ENCODE measurements around the gene CLMN. TPM values are rescaled to one million over a fixed set of nuclear protein-coding genes. Genes with fewer than 3 reads are reported as not detected.

The CLMN gene
- total and polyA plus RNA-seq, 2 of the 4 experiments (the other 2 are of a cell fraction): 0.10 to 0.18 TPM

GRCh38 chr14:95231966-95232633 is 87.6 kb downstream of the CLMN start:
- Histone ChIP-seq H3K9ac (ENCODE audit: low read depth, low read length) (no peak overlapping the region), H3K4me3 (ENCODE audit: insufficient read depth, low read depth, low read length) (no peak overlapping the region), H2BK120ac (ENCODE audit: low read depth, low read length) (no peak overlapping the region), H3K4ac (ENCODE audit: low read depth, low read length) (no peak overlapping the region), H2BK20ac (ENCODE audit: low read depth, low read length) (no peak overlapping the region), H2AFZ (replicated peaks; ENCODE audit: low read length, poor library complexity) (no peak overlapping the region), H3K79me1 (ENCODE audit: low read depth in 1 of 2, low read length in 2 of 2) (no peaks in the 10 kb centered on the region), H4K5ac (ENCODE audit: low read depth, low read length) (no peak overlapping the region), H3K23ac (ENCODE audit: low read depth, low read length) (no peak overlapping the region), H2BK5ac (ENCODE audit: low read depth, low read length, poor library complexity, severe bottlenecking) (no peak overlapping the region), H2BK15ac (ENCODE audit: low read depth, low read length) (no peak overlapping the region), H3K56ac (ENCODE audit: extremely low read depth, insufficient read depth, low read length) (no peak overlapping the region), H3K9me3 (ENCODE audit: control insufficient read depth, insufficient read depth, low read length) (no peaks in the 10 kb centered on the region), H3K36me3 (ENCODE audit: control insufficient read depth, insufficient read depth, low read length) (no peaks in the 10 kb centered on the region), H3K14ac (replicated peaks; ENCODE audit: low read depth, low read length) (no peak overlapping the region), H2AK5ac (ENCODE audit: low read depth, low read length) (no peak overlapping the region), H4K20me1 (ENCODE audit: insufficient read depth, low read length) (no peaks in the 10 kb centered on the region), H3K9me1 (ENCODE audit: insufficient read depth, low read length) (no peaks in the 10 kb centered on the region), H4K8ac (ENCODE audit: low read depth in 2 of 2, low read length in 2 of 2) (no peak overlapping the region), H4K91ac (ENCODE audit: insufficient read depth, low read depth, low read length) (no peak overlapping the region), H3K4me2 (ENCODE audit: low read depth, low read length) (no peak overlapping the region), H3K4me1 (ENCODE audit: control insufficient read depth, insufficient read depth, low read length) (peaks cover 2% of the 10 kb centered on the region; the same call in 1 of the 2 replicates), H2AK9ac (replicated peaks; ENCODE audit: low read depth, low read length, poor library complexity) (no peak overlapping the region), H3K18ac (ENCODE audit: low read depth, low read length) (no peak overlapping the region), H3K27ac (ENCODE audit: insufficient read depth, low read length) (no peak overlapping the region), H3K27me3 (ENCODE audit: control insufficient read depth, insufficient read depth, low read length) (no peaks in the 10 kb centered on the region; the same call in 1 of the 2 replicates)
- intact Hi-C loops (cut with micrococcal nuclease) (no loop called here), in situ Hi-C loops (cut with MboI; ENCODE audit: low sequenced_read_pairs) (no loop called here), dilution Hi-C loops (cut with HindIII; ENCODE audit: low sequenced_read_pairs, unreplicated experiment) (no loop called here)
- DNase-seq: no peak
- POLR2A ChIA-PET (ENCODE audit: unreplicated experiment): no interaction called here
- ATAC-seq (ENCODE audit: low read depth): no peak
- TF ChIP-seq RCOR1 (IDR thresholded peaks at IDR 0.05; ENCODE audit: insufficient replicate concordance, low read length): no peak
- TF ChIP-seq MAFK (IDR thresholded peaks at IDR 0.05; ENCODE audit: low read depth, low read length): no peak
- TF ChIP-seq FOS (IDR thresholded peaks at IDR 0.05; ENCODE audit: low read depth, low read length): no peak
- TF ChIP-seq USF2 (IDR thresholded peaks at IDR 0.05; ENCODE audit: low read depth, low read length): no peak
- TF ChIP-seq POLR2A (IDR thresholded peaks at IDR 0.05; ENCODE audit: low read depth, low read length): no peak
- TF ChIP-seq CEBPB (IDR thresholded peaks at IDR 0.05; ENCODE audit: low read depth, low read length): no peak
- no peak for TF ChIP-seq BHLHE40 (IDR thresholded peaks at IDR 0.05; ENCODE audit: low read depth, low read length)
- TF ChIP-seq ELK1 (IDR thresholded peaks at IDR 0.05; ENCODE audit: borderline replicate concordance, low read depth, low read length): no peak
- TF ChIP-seq RAD21 (IDR thresholded peaks at IDR 0.05; ENCODE audit: low read length): no peak
- no peak for TF ChIP-seq CTCF (conservative IDR thresholded peaks at IDR 0.05; ENCODE audit: low read depth, low read length)
- TF ChIP-seq MAZ (IDR thresholded peaks at IDR 0.05; ENCODE audit: borderline replicate concordance, low read depth, low read length): no peak
- no peak for TF ChIP-seq CHD1 (IDR thresholded peaks at IDR 0.05; ENCODE audit: low read depth, low read length)
- no peak for TF ChIP-seq SMC3 (IDR thresholded peaks at IDR 0.05; ENCODE audit: low read depth, low read length)
- TF ChIP-seq NFE2L2 (IDR thresholded peaks at IDR 0.05; ENCODE audit: low read depth, low read length): no peak
- no peak for TF ChIP-seq MXI1 (IDR thresholded peaks at IDR 0.05; ENCODE audit: borderline replicate concordance, low read depth, low read length)
- no peak for TF ChIP-seq RFX5 (IDR thresholded peaks at IDR 0.05; ENCODE audit: low read depth, low read length)
- no TSS peak for BruUV-seq (replicated peaks)
- WGBS, 2 experiments (ENCODE audit: extremely low coverage in 2 of 2, insufficient read length in 1 of 2): 51% methylated on average over 5 of the region's 12 CpGs; no CpG with 5 or more reads in 1 of the 2 experiments
- CTCF ChIA-PET: no interaction called here

Data from IMR-90 (cell line).